ENCODE results near the gene SULT2B1.

SULT2B1 gene

DNA sequence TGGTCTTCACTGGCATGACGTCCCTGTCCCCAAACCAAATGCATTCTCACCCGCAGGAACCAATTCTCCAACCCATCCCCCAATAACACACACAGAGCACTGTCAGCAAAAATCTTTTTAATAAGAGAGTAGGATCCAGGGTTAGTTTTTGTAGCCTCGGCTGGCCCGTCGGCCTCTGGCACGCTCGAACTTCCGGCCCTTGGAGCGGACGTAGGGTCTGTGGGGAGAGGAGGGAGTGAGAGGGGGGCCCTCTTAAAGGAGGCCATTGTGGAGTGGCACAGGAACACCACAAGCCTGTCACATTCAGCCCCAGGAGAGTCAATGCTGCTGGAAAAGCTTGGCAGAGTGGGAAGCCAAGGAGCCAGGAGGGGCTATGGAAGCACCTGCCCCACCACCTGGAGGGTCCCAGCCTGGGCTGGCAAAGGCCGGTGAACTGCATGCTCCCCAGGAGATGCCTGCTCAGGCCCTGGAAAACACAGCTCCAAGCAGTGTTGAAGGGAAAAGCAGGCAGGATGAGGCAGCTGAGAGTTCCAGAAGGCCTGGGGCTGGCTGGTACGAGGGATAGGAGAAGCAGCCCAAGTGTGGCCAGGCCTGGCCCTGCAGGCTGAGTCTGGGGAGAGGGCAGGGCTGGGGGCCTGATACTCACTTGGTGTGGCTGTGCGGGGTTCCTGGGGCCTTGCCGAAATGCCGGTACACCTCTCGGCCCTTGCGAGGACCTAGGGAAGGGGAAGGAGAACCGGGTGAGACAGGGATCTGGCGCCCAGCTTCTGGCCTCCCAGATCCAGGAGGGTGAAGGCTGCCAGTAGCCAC is 63.5 kb downstream of the SULT2B1 start:
- Mint-ChIP-seq H3K36me3 (peaks cover 56% of the 10 kb centered on the region), H3K27me3 (no peaks in the 10 kb centered on the region), H3K4me3 (no peak overlapping the region)

DNA sequence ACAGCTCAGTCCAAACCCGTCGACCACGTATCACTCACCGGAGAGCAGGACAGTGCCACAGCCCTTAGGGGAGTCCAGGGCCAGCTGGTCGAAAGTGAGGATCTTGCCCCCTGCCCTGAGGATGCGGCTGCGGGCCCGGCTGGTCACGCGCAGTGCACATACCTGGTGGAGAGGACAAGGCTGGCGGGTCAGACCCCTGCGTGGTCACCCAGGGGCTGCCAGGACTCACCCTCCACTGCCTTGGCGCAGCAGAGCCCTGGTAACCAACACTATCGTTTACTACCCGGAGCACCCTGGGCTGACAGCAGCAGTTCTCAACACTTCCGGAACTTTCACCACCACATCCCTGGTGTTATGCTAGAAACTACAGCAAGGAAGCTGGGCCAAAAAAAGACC is 64.1 kb downstream of the SULT2B1 start:
- peak overlapping the region; percentile 98 for H3K27ac Mint-ChIP-seq
- peaks cover 56% of the 10 kb centered on the region for H3K36me3 Mint-ChIP-seq
- H3K9me3 Mint-ChIP-seq, result no peaks in the 10 kb centered on the region
- no peaks in the 10 kb centered on the region for H3K27me3 Mint-ChIP-seq
- peaks cover 62% of the 10 kb centered on the region for H3K4me1 Mint-ChIP-seq
- H3K4me3 Mint-ChIP-seq, result peak overlapping the region; percentile 95
- no peak for ATAC-seq

More for the DNA sequence above, 63.5 kb downstream of the SULT2B1 start:
- no peak for ATAC-seq
- Mint-ChIP-seq H3K27ac (no peak overlapping the region), H3K9me3 (no peaks in the 10 kb centered on the region), H3K4me1 (peaks cover 62% of the 10 kb centered on the region)

DNA sequence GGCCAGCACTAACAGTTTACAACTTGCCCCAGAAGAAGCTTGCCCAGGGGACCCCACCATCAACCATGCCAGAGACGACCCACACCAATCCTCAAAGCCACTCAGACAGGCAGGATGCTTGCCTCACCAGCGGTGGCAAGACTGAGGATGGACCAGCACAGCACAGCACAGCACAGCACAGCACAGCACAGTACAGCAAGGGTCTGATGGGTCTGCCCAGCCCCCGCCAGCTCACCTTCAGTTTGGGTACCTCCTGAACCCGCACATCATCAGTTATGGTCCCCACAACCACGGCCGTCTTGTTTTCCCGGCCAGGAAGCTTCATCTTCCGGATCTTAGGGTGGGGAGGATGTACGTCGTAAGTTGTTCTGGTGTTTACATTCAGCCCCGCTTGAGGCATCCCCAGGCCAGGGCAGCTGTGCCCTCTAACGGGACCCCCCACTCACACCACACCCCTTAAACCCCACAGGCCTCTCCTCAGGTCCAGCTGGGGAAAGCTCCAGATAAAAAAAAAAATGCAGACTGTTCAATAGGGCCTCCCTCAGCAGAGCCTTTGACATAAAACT is 64.6 kb downstream of the SULT2B1 start:
- H3K9me3 Mint-ChIP-seq, result no peaks in the 10 kb centered on the region
- peaks cover 56% of the 10 kb centered on the region for H3K36me3 Mint-ChIP-seq
- ATAC-seq, result no peak
- no peaks in the 10 kb centered on the region for H3K27me3 Mint-ChIP-seq
- peak overlapping the region; percentile 98 for H3K27ac Mint-ChIP-seq
- peak overlapping the region; percentile 95 for H3K4me3 Mint-ChIP-seq
- H3K4me1 Mint-ChIP-seq, result peaks cover 62% of the 10 kb centered on the region

DNA sequence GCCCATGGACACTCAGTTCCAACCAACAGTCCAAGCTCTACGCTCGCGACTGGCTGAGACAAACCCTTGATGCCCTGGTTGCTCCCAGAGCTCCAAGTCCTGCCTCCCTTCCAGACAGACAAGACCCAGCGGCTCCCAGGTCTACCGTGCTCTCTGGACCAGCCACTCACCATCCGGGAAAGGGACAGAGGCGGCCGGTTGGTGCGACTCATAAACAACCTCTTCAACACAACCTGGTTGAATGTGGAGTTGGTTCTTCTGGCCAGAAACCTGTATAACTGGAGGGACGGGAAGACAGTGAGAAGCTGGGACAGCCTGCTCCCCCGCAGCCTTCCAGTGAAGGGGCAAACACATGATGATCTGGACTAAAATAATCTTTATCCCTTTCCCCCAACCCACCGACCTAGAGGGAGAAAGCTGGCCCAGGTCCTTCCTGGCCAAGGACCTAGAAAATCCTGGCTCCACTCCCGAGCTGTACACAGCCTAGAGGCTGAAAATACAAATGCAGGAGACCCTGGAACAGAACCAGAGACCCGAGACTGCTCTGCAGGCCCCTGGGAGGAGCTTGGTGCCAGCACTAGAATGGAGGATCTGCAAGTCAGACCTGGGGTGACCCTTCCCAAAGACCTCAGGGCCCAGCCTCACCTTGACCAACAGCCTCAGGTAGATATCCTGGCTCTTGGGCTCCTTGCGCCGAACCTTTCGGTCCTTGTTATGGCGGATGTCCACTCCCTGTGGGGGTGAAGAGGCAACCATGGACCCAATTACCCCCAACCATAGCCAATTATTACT is 65.4 kb downstream of the SULT2B1 start:
- peak overlapping the region; percentile 95 for H3K4me3 Mint-ChIP-seq
- peaks cover 58% of the 10 kb centered on the region for H3K36me3 Mint-ChIP-seq
- peaks cover 65% of the 10 kb centered on the region for H3K4me1 Mint-ChIP-seq

DNA sequence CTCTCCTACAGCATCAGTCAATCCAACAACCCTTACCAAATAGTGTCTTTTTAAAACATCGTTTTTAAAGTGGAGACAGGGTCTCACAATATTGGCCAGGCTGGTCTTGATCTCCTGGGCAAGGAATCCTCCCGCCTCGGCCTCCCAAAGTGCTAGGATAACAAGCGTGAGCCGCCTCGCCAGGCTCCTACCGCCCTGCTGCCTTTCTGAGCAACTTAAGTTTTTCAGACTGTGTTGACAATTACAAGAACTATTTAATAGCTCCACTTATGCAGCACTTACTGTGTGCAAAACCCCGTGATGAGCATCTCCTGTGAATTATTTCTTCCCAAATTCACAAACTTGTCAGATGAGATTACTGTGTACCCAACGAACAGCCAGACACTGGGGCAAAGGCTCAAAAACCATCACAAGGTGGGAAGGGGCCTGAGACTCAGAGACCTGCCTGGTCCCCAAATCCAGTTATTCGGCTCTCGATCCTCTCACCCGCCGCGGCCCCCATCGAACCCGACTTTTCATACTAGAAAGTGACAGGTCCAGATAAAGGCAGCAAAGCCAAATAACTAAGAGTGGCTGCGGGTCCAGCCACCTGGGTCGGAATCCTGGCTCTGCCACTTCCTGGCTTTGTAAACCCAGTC is 66.4 kb downstream of the SULT2B1 start:
- peaks cover 72% of the 10 kb centered on the region for H3K4me1 Mint-ChIP-seq
- peaks cover 64% of the 10 kb centered on the region for H3K36me3 Mint-ChIP-seq
- ATAC-seq, result no peak
- no peaks in the 10 kb centered on the region for H3K9me3 Mint-ChIP-seq
- no peaks in the 10 kb centered on the region for H3K27me3 Mint-ChIP-seq
- peak overlapping the region; percentile 98 for H3K27ac Mint-ChIP-seq
- peak overlapping the region; percentile 95 for H3K4me3 Mint-ChIP-seq

More for the DNA sequence above, 65.4 kb downstream of the SULT2B1 start:
- ATAC-seq, result no peak
- Mint-ChIP-seq H3K9me3 (no peaks in the 10 kb centered on the region), H3K27me3 (no peaks in the 10 kb centered on the region), H3K27ac (peak overlapping the region; percentile 98)

DNA sequence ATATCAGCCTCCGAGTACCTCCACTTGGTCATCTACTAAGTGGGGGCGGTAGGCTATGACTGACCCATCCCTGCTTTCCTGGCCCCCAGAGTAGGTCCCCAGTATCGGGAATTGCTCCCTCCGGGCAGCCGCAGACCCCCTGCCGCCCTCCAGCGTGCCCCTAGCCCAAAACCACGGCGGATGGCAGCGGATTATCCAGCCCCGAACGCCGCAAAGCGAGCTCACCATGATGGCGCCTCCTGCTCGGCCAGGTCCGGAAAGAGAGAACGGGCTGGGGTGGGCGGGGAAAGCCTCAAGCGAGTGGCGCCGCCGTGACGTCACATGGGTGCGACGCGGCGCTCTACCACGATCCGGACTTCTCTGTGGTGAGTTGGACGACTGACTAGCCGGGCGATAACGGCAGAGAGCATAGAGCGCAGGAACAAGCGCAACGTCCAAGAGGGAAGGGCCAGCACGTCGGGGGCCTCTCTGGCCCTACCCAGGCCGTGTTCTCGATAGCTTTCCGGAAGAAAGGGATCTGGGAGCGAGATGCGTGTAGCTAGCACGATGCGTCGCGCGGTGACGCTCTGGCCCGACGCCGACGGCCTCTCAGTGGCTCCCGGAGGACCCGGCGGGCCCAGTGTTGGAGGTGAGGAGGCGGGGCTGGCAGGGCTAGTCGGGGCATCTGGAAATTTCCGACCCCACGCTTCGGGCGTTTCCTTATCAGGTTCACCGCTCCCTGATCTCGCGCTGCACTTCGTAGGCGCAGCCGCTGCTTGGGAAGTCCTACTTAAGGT is 67.1 kb downstream of the SULT2B1 start, which contains the start of the genes RPL18 and SPHK2:
TSS of gene RPL18 (minus strand) at position 263 of the 776 bp plus-strand sequence. CDS start at position 228, 35 bp downstream.
TSS of gene SPHK2 (plus strand) at position 591 of the 776 bp plus-strand sequence. CDS start 1,009 bp downstream, outside the sequence.
- H3K36me3 Mint-ChIP-seq, result peaks cover 63% of the 10 kb centered on the region
- peak; percentile 96 for ATAC-seq
- peaks cover 73% of the 10 kb centered on the region for H3K4me1 Mint-ChIP-seq
- peak within 1 kb of the TSS; percentile 95 for H3K4me3 Mint-ChIP-seq
- no peaks in the 10 kb centered on the region for H3K9me3 Mint-ChIP-seq
- H3K27me3 Mint-ChIP-seq, result no peaks in the 10 kb centered on the region
- peak within 1 kb of the TSS; percentile 98 for H3K27ac Mint-ChIP-seq

DNA sequence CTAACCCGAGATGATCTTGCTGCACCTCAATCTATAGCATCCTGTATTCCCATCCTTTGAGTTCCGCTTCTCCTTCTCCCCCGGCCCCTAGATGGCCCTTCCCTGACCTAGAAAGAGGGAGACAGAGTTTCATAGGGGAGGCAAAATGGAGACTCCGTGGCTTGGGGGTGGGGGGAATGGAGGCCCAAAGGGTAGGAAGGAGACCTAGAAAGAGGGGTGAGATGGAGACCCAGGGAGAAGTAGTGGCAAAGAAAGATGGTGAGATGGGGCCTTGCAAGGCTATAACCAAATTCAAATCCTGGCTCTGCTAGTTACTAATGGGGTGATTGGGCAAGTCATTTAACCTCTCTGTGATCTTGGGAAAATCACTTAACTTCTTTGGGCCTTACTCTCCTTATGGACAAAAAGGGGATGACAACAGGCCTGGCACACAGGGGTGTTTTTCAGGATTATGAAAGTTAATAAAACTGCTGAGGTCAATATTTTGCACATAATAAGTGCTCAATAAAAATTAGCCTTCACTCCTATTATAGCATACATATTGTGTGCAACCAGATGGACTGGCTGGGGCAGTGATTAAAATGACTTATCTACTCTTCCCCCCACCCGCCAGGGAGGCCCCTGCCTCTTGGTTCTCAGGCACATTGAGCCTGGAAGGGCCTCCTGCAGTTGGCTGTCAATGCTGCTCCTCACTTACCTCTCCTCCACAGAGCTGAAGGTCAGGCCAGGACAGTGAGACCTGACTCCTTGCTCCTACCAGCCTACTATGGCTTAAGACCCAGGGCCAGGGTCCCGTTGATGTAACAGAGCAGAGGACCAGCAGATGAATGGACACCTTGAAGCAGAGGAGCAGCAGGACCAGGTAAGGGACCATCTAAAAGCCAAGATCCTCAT is 68.0 kb downstream of the SULT2B1 start:
- H3K36me3 Mint-ChIP-seq, result peaks cover 58% of the 10 kb centered on the region
- peak overlapping the region; percentile 98 for H3K27ac Mint-ChIP-seq
- no peaks in the 10 kb centered on the region for H3K9me3 Mint-ChIP-seq

DNA sequence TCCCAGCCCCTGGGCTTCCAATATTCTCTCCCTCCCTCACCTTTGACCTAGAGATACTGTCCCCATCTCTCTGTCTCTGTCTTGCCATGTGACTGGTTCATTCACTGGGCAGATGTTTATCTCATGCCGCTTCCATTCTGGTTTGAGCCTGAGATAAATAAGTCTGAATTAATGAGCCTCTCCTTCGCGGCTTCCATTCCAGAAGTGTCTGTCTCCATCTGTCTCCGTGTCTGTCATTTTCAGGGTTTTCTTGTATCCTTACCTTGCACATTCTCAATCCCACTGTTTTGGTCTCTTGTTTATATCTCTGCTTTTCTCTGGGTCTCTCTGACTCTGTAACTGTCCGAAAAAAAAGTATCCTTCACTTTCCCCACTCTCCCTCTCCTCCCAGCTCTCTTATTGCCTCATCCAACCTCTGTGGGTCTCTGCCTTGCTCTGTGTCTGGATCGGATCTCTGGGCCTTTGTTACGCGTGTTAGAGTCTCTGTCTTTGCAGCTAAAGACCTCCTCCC is 71.6 kb downstream of the SULT2B1 start:
- Mint-ChIP-seq H3K4me3 (peak overlapping the region; percentile 82), H3K4me1 (peaks cover 56% of the 10 kb centered on the region), H3K36me3 (peaks cover 22% of the 10 kb centered on the region), H3K27me3 (no peaks in the 10 kb centered on the region), H3K9me3 (no peaks in the 10 kb centered on the region), H3K27ac (peak overlapping the region; percentile 93)
- ATAC-seq, result no peak

More for the DNA sequence above, 68.0 kb downstream of the SULT2B1 start:
- Mint-ChIP-seq H3K27me3 (no peaks in the 10 kb centered on the region), H3K4me3 (peak overlapping the region; percentile 95), H3K4me1 (peaks cover 74% of the 10 kb centered on the region)
- no peak for ATAC-seq

DNA sequence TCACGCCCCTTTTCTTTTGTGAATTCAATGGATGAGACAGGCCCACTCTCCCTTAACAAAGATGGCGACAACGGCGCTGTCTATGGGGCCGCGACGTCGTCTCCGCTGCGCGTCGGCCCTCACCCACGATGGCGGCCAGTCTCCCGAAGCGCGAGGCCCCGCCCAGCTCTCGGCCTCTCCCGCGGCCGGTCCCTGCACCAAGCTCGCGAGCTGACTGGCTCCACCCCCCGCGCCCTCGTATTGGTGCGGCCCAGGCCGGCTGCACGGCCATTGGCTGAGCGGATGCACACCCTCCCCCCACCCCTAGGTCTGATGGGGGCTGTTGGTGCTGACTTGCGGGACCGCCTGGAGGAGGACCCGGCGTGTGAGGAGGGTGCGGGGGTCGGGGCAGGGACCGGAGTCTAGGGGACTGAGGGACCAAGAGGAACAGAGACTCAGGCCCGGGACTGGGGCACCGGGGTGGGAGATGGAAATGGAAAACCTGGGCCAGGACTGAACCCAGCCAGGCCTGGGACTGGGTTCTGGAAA is 72.2 kb downstream of the SULT2B1 start:
- Mint-ChIP-seq H3K4me3 (peak overlapping the region; percentile 82), H3K36me3 (peaks cover 19% of the 10 kb centered on the region), H3K4me1 (peaks cover 54% of the 10 kb centered on the region), H3K27ac (peak overlapping the region; percentile 93), H3K9me3 (no peaks in the 10 kb centered on the region), H3K27me3 (no peaks in the 10 kb centered on the region)
- ATAC-seq, result peak; percentile 90

DNA sequence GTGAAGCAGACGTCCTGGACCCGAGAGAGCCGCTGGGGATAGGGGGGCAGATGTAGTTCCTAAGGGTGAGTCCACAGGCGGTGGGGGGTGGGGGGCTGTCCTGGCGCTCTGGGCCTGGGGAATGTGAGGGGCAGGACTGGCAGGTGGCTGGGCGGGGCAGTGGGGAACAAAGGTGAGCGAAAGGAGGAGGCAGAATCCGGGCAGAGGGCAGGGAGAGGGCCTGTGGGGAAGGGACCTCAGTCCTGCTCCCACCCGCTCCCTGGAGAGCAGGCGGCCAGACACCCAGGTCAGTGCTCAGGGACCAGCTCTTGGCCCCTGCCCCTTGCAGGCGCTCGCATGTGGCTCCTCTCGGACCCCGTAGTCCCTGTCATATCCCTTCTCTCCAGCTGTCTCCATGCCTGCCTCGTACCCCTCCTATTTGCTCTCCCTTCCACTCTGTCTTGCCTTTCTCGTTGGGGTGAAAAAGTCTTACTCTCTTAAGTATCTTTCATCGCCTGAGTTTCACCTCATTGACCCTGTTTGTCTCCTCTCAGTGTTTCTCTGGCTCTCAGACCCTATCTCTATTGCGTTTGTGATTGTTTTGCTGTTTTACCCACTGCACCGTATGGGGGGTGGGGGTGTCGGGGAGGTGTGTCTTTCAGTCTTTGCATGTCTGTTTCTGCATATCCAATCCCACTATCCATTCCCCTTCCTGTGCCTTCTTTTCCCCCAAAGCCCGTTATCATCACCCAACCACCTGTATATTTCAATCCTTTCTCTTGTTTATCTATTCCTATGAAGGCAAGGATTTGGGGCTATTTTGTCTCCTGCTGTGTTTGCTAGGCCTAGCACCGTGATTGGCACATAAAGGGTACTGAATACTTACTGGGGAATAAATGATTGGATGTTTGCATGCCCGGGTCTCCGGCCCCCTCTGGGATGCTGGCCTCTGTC is 73.1 kb downstream of the SULT2B1 start:
- peak overlapping the region; percentile 82 for H3K4me3 Mint-ChIP-seq
- H3K9me3 Mint-ChIP-seq, result no peaks in the 10 kb centered on the region
- peaks cover 45% of the 10 kb centered on the region for H3K4me1 Mint-ChIP-seq
- H3K36me3 Mint-ChIP-seq, result peaks cover 15% of the 10 kb centered on the region
- peak overlapping the region; percentile 93 for H3K27ac Mint-ChIP-seq
- H3K27me3 Mint-ChIP-seq, result no peaks in the 10 kb centered on the region
- no peak for ATAC-seq

DNA sequence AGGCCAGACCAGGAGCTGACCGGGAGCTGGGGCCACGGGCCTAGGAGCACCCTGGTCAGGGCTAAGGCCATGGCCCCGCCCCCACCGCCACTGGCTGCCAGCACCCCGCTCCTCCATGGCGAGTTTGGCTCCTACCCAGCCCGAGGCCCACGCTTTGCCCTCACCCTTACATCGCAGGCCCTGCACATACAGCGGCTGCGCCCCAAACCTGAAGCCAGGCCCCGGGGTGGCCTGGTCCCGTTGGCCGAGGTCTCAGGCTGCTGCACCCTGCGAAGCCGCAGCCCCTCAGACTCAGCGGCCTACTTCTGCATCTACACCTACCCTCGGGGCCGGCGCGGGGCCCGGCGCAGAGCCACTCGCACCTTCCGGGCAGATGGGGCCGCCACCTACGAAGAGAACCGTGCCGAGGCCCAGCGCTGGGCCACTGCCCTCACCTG is 73.9 kb downstream of the SULT2B1 start:
- Mint-ChIP-seq H3K4me1 (peaks cover 41% of the 10 kb centered on the region), H3K27me3 (no peaks in the 10 kb centered on the region)

DNA sequence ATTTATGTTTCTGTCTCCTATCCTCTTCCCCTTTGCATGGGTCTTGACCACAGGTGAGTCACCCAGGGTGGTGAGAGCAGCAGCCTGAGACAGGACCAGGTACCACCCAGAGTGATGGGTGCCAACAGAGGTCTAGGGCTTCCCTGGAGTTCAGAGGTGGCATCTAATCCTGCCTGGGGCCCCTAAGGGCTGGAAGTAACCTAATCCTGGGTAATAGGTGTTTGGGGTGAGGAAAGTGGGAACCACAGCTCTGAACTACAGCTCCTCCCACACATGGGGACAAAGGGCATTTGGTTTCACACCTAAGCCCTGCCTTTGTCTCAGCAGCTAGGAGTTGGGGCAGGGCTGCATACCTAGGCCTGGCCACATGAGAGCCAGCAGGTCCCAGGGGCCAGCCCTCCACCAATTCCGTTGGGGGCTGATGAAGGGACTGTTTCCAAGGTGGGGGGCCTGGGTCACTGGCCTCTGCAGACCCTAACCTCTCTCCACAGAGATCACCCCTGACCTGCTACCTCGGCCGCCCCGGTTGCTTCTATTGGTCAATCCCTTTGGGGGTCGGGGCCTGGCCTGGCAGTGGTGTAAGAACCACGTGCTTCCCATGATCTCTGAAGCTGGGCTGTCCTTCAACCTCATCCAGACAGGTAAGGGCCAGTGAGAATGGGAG is 75.4 kb downstream of the SULT2B1 start:
- Mint-ChIP-seq H3K27me3 (no peaks in the 10 kb centered on the region), H3K9me3 (no peaks in the 10 kb centered on the region), H3K36me3 (peaks cover 21% of the 10 kb centered on the region), H3K4me1 (peaks cover 41% of the 10 kb centered on the region), H3K4me3 (no peak overlapping the region), H3K27ac (peak overlapping the region; percentile 49)
- ATAC-seq, result peak; percentile 31

More for the DNA sequence above, 73.9 kb downstream of the SULT2B1 start:
- Mint-ChIP-seq H3K9me3 (no peaks in the 10 kb centered on the region), H3K4me3 (no peak overlapping the region), H3K36me3 (peaks cover 23% of the 10 kb centered on the region), H3K27ac (peak overlapping the region; percentile 93)
- ATAC-seq, result no peak

Data from stimulated activated memory B cell treated with anti-CD40 and anti-IgM and Interleukin-4, amounts not matched to agents 10 μg/mL and 1 μg/mL and 100 μg/mL, for 72 hours (primary cell).